K562 (cell line): Measurements from ENCODE around the gene FBN3. TPM values are rescaled to one million over a fixed set of nuclear protein-coding genes. Genes with fewer than 3 reads are reported as not detected.
A peak's percentile ranks its signal among the peaks of the same experiment; 100 is the strongest.

Source experiments
- BRCA1 ChIP-seq, 2 experiments: fragments of 450-650 bp in 1 of 2; sonication (generic) in 1 of 2; formaldehyde crosslinking in 1 of 2; IDR thresholded peaks; 2 replicates each; pipeline versions ENCODE4 v1.5.0 to v1.6.1; 2017 to 2020; ENCODE audit warnings: mild to moderate bottlenecking in 1 of 2, missing genetic modification reagents in 1 of 2
- BRF2 ChIP-seq: IDR thresholded peaks from 3 replicates; pipeline ENCODE4 v1.6.1; 2011; ENCODE audit warnings: borderline replicate concordance, mild to moderate bottlenecking; ENCODE audit not compliant: insufficient read length, insufficient read depth
- DEAF1 ChIP-seq: fragments of 450-650 bp; formaldehyde crosslinking; IDR thresholded peaks from 2 replicates; pipeline ENCODE4 v1.4.0; 2020; ENCODE audit warnings: mild to moderate bottlenecking, moderate library complexity
- DLX4 ChIP-seq: fragments of 250-450 bp; sonication (Bioruptor Pico); IDR thresholded peaks from 2 replicates; pipeline ENCODE4 v1.6.1; 2021; ENCODE audit warnings: mild to moderate bottlenecking
- ELF2 ChIP-seq: fragments of 250-450 bp; sonication (Bioruptor Pico); IDR thresholded peaks from 2 replicates; pipeline ENCODE4 v1.5.0; 2021; ENCODE audit warnings: mild to moderate bottlenecking
- FOXM1 ChIP-seq, 2 experiments: fragments of 450-650 bp in 1 of 2; sonication (generic) in 1 of 2; formaldehyde crosslinking in 1 of 2; IDR thresholded peaks; 2 replicates each; pipeline versions ENCODE4 v1.6.1 to v1.9.0; 2017 to 2022; ENCODE audit warnings: low read depth in 2 of 2, mild to moderate bottlenecking in 2 of 2, missing genetic modification reagents in 1 of 2, moderate library complexity in 1 of 2
- GTF3C2 ChIP-seq: IDR thresholded peaks from 3 replicates; pipeline ENCODE4 v1.6.1; 2011; ENCODE audit warnings: borderline replicate concordance, mild to moderate bottlenecking, moderate library complexity; ENCODE audit not compliant: insufficient read length; ENCODE audit errors: extremely low read depth
- IFI16 ChIP-seq: fragments of 250-450 bp; sonication (Bioruptor Pico); IDR thresholded peaks from 2 replicates; pipeline ENCODE4 v2.1.2; 2022; ENCODE audit warnings: mild to moderate bottlenecking, inconsistent platforms
- ILF3 ChIP-seq: fragments of 450-650 bp; IDR thresholded peaks from 2 replicates; pipeline ENCODE4 v1.6.1; 2018; ENCODE audit warnings: antibody characterized with exemption, mild to moderate bottlenecking, moderate library complexity, borderline replicate concordance
- KHSRP ChIP-seq: fragments of 450-650 bp; IDR thresholded peaks from 2 replicates; pipeline ENCODE4 v1.6.1; 2017
- LCOR ChIP-seq: sonication (generic); formaldehyde crosslinking; IDR thresholded peaks from 2 replicates; pipeline ENCODE4 v1.8.0; 2022; ENCODE audit warnings: mild to moderate bottlenecking, missing genetic modification reagents
- MCM7 ChIP-seq, 2 experiments: fragments of 450-650 bp; IDR thresholded peaks; 2 replicates each; pipeline ENCODE4 v1.6.1; 2016 to 2018
- MYBL2 ChIP-seq, 2 experiments: fragments of 450-650 bp in 1 of 2; sonication (generic) in 1 of 2; formaldehyde crosslinking in 1 of 2; IDR thresholded peaks; 2 replicates each; pipeline versions ENCODE4 v1.6.1 to v1.8.1; 2017 to 2022; ENCODE audit warnings: borderline replicate concordance in 1 of 2, inconsistent platforms in 1 of 2, low read depth in 1 of 2, mild to moderate bottlenecking in 1 of 2, missing genetic modification reagents in 1 of 2, moderate library complexity in 1 of 2
- PTTG1 ChIP-seq: fragments of 450-650 bp; IDR thresholded peaks from 2 replicates; pipeline ENCODE4 v1.6.1; 2016; ENCODE audit warnings: low read depth, mild to moderate bottlenecking, missing genetic modification characterization, missing compliant biosample characterization
- TEAD4 ChIP-seq, 2 experiments: sonication (generic) in 1 of 2; formaldehyde crosslinking in 1 of 2; IDR thresholded peaks; 2 replicates each; pipeline versions ENCODE4 v1.6.1 to v1.8.0; 2012 to 2022; ENCODE audit warnings: borderline replicate concordance in 1 of 2, inconsistent platforms in 1 of 2, low read length in 1 of 2, mild to moderate bottlenecking in 1 of 2, missing genetic modification reagents in 1 of 2
- ZBTB5 ChIP-seq: fragments of 450-650 bp; IDR thresholded peaks from 2 replicates; pipeline ENCODE4 v1.6.1; 2017; ENCODE audit warnings: antibody characterized with exemption
- ZNF436 ChIP-seq: fragments of 250-450, 450-650 bp; sonication (Bioruptor Pico); formaldehyde crosslinking; IDR thresholded peaks from 2 replicates; pipeline ENCODE4 v1.7.0; 2020; ENCODE audit warnings: mild to moderate bottlenecking
- polyA plus RNA-seq, 8 experiments: library from polyadenylated mRNA; depleted of rRNA in 4 of 8; stranded (reverse) in 5 of 8; unstranded in 3 of 8; fragments of >200 nt; fragmentation: Nextera tagmentation in 2 of 8; fragmentation: Illumina TruSeq in 1 of 8; extraction: Ambion mirVana in 2 of 8; extraction: Trizol in 1 of 8; gene quantifications; 2 replicates each; pipeline versions ENCODE4 v1.2.1 to v1.2.3, GENCODE V29; 2011 to 2014; ENCODE audit warnings: inconsistent platforms in 1 of 8, missing spikeins in 1 of 8
- total RNA-seq, 7 experiments: library from RNA; depleted of rRNA in 6 of 7; stranded (reverse); fragments of >200 nt in 6 of 7; fragmentation: Illumina TruSeq in 2 of 7; extraction: Trizol in 2 of 7; gene quantifications; 2 replicates each; pipeline versions ENCODE4 v1.2.1 to v1.2.3, GENCODE V29; 2011 to 2021; ENCODE audit warnings: low replicate concordance in 1 of 7

The FBN3 gene
- total and polyA plus RNA-seq, 9 of the 15 experiments (the other 6 are each of a cell fraction or from before 2014, with no cell fraction given), result under 0.01 to 0.29 (median 0.01) TPM; not detected in 4

- TF ChIP-seq GTF3C2 (no peak), TEAD4 (IDR thresholded peaks at IDR 0.05; ENCODE audit: low read length) (peak; percentile 28; the same call in 1 of the 2 replicates), TEAD4 (CRISPR knock-in tag; IDR thresholded peaks at IDR 0.05; ENCODE audit: borderline replicate concordance) (no peak), PTTG1 (no peak), ILF3 (no peak), BRCA1 (IDR thresholded peaks at IDR 0.05) (no peak), BRCA1 (CRISPR knock-in tag; IDR thresholded peaks at IDR 0.05) (no peak), IFI16 (CRISPR knock-in tag) (no peak), DLX4 (CRISPR knock-in tag) (no peak), KHSRP (no peak), DEAF1 (CRISPR knock-in tag) (peak; percentile 68), LCOR (CRISPR knock-in tag) (no peak), BRF2 (no peak), MCM7 (IDR thresholded peaks at IDR 0.05) (no peak), ZNF436 (CRISPR knock-in tag) (no peak), MYBL2 (IDR thresholded peaks at IDR 0.05; ENCODE audit: low read depth) (no peak), MYBL2 (CRISPR knock-in tag; IDR thresholded peaks at IDR 0.05; ENCODE audit: borderline replicate concordance) (no peak), ZBTB5 (no peak), FOXM1 (IDR thresholded peaks at IDR 0.05; ENCODE audit: low read depth) (no peak), FOXM1 (CRISPR knock-in tag; IDR thresholded peaks at IDR 0.05; ENCODE audit: low read depth) (no peak), ELF2 (CRISPR knock-in tag) (no peak)
Measured at GRCh38 chr19:8069096-8069973, 80.1 kb downstream of the FBN3 start (continued).
